Right renal cortex interstitium (tissue), 3 donors: ENCODE data around the gene FOSB. TPM values are rescaled to one million over a fixed set of nuclear protein-coding genes. Genes with fewer than 3 reads are reported as not detected.
"Not testable (repeated sequence)": the region's sequence is repeated elsewhere in the genome, so short reads cannot be mapped to it uniquely, and the experiment has no call there.

Experiments
- DNase-seq, 3 donors: peaks; one replicate each; pipeline ENCODE4 v3.0.0-alpha.2; 2013; ENCODE audit warnings: low read depth in 3 of 3, low spot score in 2 of 3
- polyA plus RNA-seq, 3 donors: library from polyadenylated mRNA; unstranded; fragments of 120-200 nt; gene quantifications; one replicate each; pipeline ENCODE4 v1.2.1, GENCODE V29; 2013; ENCODE audit not compliant: insufficient read length in 3 of 3

FOSB gene
- polyA plus RNA-seq, 3 donors = 14.3 to 88.2 (median 22.1) TPM

DNA sequence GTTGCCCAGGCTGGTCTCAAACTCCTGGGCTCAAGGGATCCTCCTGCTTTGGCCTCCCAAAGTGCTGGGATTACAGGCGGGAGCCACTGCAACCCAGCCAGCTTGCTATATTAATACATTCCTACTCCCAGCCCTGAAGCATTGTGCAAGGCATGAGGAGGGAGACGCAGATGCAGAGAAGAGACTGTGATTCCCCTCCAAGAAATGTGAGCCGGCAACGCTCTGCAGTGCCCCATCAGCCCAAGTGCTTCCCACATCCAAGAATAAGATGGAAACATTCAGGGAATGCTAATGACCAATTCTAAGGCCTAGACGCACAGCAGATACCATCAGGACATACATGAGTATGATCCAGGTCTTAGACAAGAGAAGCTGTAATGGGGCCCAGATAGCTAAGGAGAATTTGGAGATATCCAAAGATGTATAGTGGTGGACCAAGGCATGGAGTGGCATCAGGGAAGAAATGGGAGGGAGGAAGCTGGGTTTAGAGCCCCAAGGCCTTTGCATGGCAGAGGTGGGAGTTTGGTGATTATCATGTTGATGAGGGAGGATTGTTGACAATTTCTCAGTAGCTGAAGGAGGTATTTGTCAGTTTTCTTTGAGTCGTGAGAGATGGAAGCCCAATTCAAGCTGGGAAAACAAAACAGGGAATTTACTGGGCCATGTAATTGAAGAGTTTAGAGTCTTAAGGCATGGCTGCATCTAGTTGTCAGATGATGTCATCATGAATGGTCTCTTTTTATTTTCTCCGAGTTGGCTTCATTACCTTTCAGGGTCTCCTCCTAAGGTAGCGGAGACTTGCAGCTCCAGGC is 33.3 kb downstream of the FOSB start:
- DNase-seq = no peak

DNA sequence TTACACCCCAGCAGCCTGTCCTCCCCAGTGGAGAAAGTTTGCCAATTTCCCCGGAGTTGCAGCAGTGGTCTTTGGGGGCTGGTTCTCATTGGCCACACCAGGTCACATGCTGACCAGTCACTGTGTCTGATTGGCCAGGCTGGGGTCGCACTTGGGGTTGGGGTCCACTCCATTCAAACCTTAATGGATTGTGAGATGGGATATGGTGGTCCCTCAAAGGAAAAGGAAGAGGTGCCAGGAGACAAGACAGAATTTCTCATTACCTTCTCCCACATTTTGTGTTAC is 33.9 kb downstream of the FOSB start:
- no peak for DNase-seq

DNA sequence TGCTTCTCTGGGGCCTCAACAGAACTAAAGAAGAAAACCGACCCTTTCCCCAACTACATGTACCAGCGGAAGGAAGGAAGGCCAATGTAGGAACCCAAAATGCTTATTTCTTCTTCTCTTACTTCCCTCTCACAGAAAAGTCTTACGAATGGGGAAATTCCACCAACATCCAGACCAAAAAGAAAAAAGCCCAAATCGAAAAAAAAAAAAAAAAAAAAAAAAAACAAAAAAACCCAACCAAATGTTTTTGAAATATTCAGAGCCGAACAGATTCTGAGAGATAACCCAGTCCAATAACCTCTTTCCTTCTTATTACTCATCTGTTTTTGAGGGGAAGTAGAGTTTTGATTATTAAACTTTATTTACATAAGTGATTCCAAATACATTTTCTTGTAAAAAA is 34.3 kb downstream of the FOSB start:
- no peak for DNase-seq

DNA sequence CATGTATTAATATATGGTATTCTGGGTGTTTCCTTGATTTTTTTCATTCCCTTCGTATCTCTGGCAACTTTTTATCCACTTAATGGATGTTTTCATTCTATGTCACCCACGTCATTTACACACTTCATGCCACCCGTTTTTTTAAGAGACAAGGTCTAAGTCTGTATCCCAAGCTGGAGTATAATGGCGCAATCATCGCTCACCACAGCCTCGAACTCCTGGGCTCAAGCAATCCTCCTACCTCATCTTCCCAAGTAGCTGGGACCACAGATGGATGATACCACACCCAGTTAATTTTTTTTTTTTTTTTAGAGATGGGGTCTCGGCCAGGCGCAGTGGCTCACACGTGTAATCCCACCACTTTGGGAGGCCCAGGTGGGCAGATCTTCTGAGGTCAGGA is 36.1 kb downstream of the FOSB start:
- no peak for DNase-seq

DNA sequence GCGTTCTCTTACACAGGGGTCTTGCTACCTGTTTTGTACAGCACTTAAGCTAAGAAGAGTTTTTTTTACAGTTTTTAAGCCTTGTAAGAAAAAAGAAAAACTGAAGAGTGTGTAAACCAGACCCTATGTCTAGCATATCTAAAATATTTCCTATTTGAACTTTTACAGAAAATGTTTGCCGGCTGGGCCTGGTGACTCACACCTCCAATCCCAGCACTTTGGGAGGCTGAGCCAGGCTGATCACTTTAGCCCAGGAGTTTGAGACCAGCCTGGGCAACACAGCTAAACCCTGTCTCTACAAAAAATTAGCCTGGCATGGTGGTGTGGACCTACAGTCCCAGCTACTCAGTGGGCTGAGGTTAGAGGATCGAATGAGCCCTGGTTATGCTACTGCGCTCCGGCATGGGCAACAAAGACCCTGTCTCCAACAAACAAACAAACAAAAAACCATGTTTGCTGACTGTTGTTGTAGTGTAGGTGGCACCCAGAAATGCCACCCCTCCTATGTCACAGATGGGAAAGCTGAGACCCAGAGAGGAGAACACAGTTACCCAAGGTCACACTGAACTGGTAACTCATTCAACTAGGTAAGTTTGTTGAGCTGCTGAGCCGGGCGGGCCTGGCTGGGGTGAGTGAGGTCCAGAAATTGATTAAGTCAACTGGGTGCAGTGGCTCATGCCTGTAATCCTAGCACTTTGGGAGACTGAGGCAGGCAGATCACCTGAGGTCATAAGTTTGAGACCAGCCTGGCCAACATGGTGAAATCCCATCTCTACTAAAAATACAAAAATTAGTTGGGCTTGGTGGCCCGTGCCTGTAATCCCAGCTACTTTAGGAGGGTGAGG is 37.6 kb downstream of the FOSB start:
- DNase-seq = no peak

DNA sequence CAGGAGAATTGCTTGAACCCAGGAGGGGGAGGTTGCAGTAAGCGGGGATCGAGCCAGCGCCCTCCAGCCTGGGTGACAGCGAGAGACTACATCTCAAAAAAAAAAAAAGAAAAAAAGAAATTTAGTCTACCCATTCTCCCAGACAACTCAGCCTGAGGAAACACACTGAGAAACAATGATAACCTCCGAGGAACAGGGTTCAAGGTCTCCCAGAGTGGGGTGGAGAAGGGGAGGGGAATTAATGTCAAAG is 38.1 kb downstream of the FOSB start:
- no peak for DNase-seq

DNA sequence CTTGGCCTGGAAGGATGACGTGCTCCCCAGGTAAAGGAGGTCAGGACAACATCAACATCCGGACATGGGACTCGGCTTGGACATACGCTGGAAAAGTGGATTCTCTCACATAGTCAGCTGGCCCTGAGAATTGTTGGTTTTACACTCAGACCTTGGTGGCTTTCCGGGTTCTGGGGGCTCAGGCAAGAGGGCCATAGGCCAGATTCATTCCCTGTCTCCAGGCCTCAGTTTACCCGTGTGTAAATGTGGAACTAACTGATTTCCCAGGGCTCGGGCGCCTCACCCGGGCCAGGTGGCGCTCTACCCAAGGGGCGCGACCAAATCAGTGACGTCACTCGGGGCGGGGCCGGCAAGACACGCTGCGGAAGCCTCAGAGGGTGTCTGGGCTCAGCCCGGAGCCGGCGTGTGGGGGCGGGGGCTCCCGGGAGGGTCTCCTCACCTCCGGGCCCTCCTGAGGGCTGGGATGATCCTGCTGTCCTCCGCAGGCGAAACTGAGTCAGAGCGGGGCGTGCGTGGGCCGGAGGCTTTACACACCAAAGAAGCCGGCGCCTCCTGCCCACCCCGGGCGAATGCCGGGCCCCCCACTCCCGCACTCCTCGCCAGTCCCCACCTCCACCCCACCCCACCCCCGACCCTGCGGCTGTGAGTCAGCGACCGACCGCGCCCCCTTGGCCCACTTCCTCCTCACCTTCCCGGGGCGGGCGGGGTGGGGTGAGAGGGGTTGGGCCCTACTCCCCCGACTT is 38.6 kb downstream of the FOSB start:
- peak in 1 of 3 donors; percentile 81 for DNase-seq

DNA sequence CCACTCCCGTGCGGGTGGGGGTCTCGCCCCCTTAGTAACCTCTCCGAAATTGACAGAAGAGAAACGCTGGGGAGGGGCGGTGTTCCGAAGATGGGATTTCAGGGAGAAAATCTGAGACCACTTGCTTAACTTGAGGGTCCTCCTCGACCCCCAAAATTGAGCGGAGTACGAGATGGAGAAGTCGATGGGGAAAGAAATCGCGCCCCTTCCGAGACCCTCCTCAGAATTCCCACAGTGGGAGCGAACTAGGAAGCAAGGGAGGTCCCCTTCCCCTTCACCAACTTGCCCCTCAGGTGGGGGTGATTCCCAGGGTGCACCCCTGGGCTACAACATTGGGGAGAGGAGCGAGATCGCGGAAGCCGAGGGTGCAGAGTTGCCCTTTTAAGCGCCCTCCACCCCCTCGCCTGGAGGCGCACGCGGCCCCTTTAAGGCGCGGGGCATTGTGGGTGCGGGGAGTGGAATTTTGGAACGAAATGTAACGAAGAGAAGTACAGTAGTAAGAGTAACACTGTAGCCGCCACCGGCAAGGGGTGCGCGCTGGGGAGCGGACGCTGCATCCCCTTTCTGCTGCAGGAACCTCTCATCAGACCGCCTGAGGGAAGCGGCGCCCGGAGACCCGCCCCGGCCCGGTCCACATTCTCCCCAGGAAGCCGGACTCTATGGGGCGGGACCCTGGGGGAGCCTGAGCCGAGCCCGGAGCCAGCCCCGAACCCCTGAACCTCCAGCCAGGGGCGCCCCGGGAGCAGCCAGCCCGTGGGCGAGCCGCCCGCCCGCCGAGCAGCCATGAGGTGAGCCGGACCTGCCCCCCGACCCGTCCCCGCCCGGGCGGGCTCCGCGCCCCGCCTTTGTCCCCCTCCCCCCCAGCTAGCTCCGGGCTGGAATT is 39.4 kb downstream of the FOSB start, which contains the start of gene VASP:
TSS of gene VASP (plus strand) at position 491 of the 883 bp plus-strand sequence. CDS start at position 784, 293 bp downstream.
- no peak for DNase-seq

DNA sequence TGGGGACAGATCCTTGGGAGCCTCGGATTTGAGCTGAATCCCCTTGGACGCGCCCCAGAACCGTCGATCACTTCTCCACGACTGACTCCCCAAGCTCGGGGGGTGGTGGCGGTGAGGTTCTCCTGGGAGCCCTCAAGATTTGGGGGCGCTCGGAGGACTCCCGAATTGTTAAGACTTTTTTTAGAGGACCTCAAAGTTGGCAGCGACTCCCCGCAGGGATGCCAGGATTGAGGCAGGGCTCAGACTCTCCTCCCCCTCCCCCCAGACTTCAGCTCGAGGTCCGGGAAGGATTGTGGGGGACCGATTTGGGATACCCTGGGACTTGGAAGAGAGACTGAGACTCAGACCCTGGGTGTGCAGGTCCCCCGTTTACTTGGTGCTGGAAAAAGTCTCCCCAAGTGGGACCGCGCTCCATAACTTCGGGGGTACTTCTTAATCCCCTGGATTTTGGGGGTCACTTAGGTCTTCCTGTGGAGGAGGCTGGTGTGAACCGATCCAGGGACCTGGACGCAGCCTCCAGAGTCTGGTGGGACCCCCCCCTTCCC is 40.1 kb downstream of the FOSB start:
- DNase-seq = no peak

DNA sequence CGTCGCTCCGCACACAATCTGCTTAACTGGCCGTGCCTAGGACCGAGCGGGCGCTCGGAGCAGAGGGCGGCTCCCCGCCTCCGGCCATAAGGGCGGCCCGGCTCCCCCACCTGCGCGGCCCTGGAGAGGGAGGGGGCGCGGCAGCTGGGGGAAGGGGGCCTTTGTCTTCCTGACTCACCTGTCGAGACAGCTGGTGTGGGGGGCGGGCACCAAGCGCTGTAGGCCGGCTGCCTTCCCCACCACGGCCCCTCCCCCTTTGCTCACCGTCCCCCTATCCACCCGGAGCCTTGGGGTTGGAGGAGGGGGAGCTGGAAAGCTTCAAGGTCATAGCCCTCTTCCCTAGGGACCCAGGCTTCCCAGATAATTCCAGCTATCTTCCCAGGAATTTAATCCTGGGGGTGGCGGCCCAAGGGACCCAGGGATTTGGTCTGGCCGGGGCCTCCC is 40.6 kb downstream of the FOSB start:
- no peak for DNase-seq

DNA sequence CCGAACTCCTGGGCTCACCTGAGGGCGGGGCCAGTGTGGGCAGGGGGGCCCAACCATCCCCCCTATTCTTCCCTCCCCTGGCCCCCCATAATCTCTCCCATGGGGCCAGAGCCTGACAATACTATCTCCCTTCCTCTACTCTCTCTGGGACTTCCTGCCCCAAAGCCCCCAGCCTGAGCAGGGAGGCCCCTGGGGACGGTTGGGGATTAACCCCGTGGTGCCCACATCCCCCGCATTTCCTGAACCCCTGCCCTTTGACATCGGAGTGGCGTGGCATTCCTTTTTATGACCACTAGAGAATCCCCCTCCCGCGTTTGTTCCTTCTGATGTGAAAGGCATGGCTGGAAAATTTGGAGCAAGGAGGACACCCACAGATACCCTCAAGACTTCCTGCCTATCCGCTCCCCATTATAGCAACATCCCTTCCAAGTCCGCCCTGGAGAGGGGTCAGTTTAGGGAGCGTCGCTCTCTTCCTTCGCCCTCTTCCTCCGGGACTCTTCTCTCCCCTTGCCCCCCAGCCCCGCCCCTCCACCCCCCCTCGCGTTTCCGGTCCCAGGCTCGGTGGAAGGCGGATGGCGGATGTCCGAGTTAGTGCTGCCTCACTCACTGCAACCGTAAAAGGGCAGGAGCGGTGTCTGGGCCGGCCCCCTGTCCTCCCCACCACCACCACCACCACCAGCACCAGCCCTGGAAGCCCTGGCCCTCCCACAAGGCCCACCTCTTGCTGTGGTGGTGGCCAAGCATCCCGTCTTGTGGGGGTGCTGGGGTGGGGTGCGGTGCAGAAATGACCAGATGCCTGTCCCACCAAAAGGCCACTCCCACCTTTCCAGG is 41.3 kb downstream of the FOSB start:
- no peak for DNase-seq

DNA sequence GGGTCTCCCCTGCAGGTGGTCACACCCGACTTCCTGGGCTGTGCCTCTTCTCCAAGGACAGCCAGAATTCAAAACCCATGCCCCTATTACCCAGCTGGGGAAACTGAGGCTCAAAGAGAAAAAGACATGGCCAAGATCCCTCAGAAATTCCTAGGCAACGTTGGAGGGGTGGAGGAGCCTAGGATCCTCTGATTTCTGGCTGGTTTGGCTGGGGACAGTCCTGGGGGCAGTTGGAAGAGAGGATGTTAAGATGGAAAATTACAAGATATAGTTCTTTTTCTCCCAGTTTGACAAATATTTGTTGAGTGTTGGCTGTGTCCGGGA is 41.9 kb downstream of the FOSB start:
- no peak for DNase-seq

DNA sequence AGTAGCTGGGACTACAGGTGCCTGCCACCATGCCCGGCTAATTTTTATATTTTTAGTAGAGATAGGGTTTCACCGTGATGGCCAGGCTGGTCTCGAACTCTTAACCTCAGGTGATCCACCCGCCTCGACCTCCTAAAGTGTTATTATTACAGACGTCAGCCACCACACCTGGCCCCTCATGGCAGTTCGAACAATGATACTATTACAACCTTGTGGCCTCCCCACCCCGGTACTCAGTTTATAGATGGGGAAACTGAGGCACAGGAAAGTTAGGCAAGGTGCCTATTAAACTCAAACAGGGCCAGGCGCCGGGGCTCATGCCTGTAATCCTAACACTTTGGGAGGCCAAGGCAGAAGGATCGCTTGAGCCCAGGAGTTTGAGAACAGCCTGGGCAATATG is 42.6 kb downstream of the FOSB start:
- not testable (repeated sequence) for DNase-seq

DNA sequence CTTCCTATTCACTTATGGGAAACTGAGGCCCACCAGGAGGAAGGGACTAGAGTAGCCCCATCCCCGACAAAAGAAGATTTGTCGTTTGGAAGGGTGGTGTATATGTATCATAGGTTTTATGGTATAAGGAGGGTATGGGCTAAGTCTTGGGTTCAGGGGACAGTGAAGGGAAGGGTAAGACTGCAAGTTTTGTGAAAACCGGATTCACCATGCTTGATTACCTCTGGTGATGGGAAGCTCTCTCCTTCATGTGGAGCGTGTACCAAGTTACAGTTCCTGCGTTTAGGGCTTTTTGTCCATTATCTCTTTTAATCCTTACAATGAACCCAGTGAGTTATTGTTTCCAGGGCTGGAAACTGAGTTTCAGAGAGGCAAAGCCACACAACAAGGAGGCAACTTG is 43.3 kb downstream of the FOSB start:
- DNase-seq = no peak

DNA sequence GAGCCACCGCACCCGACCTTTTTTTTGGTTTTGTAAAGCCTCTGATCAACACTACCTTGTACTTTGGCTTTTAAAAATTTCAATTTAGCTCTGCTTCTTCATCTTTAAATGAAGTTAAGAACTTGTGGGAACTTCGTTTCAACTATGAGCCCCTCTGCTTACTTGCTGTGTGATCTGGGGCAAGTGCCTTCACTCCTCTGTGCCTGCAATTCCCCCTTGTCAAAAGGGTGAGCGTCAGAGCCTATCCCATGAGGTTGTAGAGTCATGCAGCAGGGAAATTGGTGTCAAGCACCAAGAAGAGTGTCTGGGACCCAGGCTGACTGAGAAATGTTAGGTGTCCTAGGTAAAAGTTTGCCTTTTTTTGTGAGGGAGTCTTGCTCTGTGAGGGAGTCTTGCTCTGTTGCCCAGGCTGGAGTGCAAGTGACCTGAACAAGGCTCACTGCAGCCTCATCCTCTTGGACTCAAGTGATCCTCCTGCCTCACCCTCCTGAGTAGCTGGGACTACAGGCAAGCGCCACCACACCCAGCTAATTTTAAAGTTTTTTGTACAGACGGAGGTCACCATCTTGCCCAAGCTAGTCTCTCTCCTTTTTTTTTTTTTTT is 45.2 kb downstream of the FOSB start:
- no peak for DNase-seq

DNA sequence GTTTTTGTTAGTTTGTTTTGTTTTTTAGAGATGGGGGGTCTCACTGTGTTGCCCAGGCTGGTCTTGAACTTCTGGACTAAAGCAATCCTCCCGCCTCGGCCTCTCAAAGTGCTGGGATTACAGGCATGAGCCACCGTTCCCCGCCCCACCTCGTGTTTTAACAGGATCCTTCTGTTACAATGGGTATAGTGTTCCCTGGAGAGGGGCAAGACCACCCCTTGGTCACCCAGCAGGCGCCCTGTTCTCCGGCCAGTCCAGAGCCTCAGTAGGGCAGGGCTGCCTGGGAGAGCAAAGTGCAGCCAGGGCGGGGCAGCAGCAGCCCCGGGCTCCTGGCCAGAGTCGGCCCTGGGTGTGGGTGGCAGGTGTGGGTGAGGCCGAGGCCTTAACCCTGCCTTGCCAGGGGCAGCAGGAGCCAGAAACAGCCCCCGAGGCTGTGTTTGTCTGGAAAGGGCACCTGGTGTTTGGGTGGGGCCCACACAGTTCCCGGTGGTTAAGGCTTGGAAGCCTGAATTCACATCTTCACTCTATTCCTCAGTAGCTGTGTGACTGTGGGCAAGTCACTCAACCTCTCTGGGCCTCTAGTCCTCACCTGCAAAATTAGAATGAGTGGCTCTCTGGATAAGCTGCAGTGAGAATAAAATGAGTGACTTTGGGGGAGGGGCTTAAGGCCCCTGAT is 46.7 kb downstream of the FOSB start:
- no peak for DNase-seq

DNA sequence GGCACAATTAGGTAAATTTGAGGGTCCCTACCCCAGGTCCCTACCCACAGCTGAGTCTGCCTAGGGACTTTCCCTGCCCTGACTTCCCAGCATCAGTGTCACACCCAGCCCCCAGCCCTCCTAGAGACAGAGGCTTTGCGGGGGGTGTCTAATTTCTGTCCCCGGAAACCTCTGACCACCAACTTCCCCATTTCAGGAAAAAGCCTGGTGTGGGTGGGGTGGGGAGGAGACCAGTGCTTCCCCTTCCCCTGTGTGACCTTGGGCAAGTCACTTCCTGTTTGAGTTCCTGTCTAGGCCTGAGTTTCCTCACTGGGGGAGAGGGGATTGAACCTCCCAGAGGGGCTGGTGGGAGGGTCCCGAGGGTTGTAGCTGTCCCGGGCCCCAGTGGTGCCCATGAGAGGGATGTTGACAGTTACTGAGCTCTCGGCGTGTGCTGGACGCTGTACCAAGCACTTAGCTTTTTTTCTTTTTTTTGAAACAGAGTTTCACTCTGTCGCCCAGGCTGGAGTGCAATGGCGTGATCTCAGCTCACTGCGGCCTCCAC is 47.4 kb downstream of the FOSB start:
- no peak for DNase-seq

DNA sequence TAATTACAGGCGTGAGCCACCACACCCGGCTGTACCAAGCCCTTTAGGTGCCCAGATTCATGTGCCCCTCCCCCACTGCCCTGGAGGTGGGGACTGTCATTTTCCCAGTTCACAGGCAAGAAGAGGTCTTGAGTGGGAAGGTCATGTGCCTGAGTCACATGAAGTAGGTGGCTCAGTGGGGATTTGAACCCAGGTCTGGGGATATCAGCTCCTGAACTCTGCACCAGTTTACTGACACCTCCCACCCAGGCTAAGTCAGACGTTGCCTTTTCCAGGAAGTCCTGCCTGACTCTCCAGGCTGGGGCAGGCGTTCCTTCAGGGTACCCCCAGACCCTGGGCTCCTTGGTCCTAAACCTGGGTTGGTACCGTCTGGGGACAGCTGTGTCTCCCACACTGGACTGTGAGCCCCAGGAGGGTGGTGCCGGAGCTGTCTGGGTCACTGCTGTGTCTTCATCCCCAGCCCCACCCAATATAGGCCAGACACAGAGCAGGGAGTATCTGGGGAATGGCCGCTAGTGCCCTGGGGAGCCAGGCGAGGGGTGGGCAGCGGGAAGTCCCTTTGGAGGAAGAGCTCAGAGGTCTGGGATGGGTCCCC is 48.1 kb downstream of the FOSB start:
- no peak for DNase-seq
